NB4 (cell line): Measurements from ENCODE around the gene ASB10.
A peak's percentile ranks its signal among the peaks of the same experiment; 100 is the strongest.

Experiments
- DNase-seq: peaks from one replicate; pipeline ENCODE4 v3.0.0; 2010; ENCODE audit warnings: low read depth
- H3K4me3 ChIP-seq: one replicate; pipeline ENCODE4 v1.5.1; 2011; ENCODE audit warnings: mild to moderate bottlenecking, low read depth, low read length, moderate library complexity
- CTCF ChIP-seq: IDR thresholded peaks from one replicate; pipeline ENCODE4 v1.5.1; 2012; ENCODE audit warnings: low read depth, low read length
- MAX ChIP-seq: IDR thresholded peaks from 2 replicates; pipeline ENCODE4 v1.6.1; 2011; ENCODE audit warnings: low read depth, low read length
- MYC ChIP-seq: IDR thresholded peaks from 2 replicates; pipeline ENCODE4 v1.6.1; 2011; ENCODE audit warnings: low read depth, low read length
- POLR2A ChIP-seq: IDR thresholded peaks from 2 replicates; pipeline ENCODE4 v1.6.1; 2011; ENCODE audit warnings: mild to moderate bottlenecking; ENCODE audit not compliant: insufficient read length; ENCODE audit errors: extremely low read depth

Gene ASB10

GRCh38 chr7:151207315-151207714 is 20.3 kb upstream of the ASB10 start:
- TF ChIP-seq MYC, result no peak
- no peak for TF ChIP-seq MAX
- DNase-seq, result no peak
- H3K4me3 ChIP-seq, result no peak overlapping the region

- H3K4me3 ChIP-seq, result no peak overlapping the region
- peak; percentile 38 for DNase-seq
- TF ChIP-seq MAX (no peak), CTCF (no peak), MYC (no peak), POLR2A (no peak)
Observed at GRCh38 chr7:151206914-151207313, 19.9 kb upstream of the ASB10 start.

- DNase-seq, result no peak
- TF ChIP-seq MAX (no peak), MYC (no peak)
Observed at GRCh38 chr7:151205730-151206129, 18.7 kb upstream of the ASB10 start.

GRCh38 chr7:151204383-151205032 is 17.5 kb upstream of the ASB10 start:
- no peak for DNase-seq
- TF ChIP-seq POLR2A (no peak), MYC (no peak), MAX (no peak), CTCF (no peak)
- H3K4me3 ChIP-seq, result no peak overlapping the region

More at GRCh38 chr7:151205730-151206129, 18.7 kb upstream of the ASB10 start:
- H3K4me3 ChIP-seq, result no peak overlapping the region

GRCh38 chr7:151202836-151203235 is 15.8 kb upstream of the ASB10 start:
- no peak for DNase-seq
- no peak for TF ChIP-seq MAX
- TF ChIP-seq POLR2A, result no peak
- no peak for TF ChIP-seq CTCF
- TF ChIP-seq MYC, result no peak
- H3K4me3 ChIP-seq, result no peak overlapping the region

GRCh38 chr7:151201751-151202150 is 14.7 kb upstream of the ASB10 start:
- no peak for DNase-seq
- TF ChIP-seq MAX (no peak), CTCF (no peak), MYC (no peak), POLR2A (no peak)
- no peak overlapping the region for H3K4me3 ChIP-seq

- no peak for DNase-seq
- no peak overlapping the region for H3K4me3 ChIP-seq
- no peak for TF ChIP-seq CTCF
- TF ChIP-seq MAX, result no peak
- no peak for TF ChIP-seq MYC
- TF ChIP-seq POLR2A, result no peak
Observed at GRCh38 chr7:151201344-151201743, 14.3 kb upstream of the ASB10 start.
